Stomach (tissue), 9 donors: ENCODE results near the gene SCGB1C2. TPM values are rescaled to one million over a fixed set of nuclear protein-coding genes. Genes with fewer than 3 reads are reported as not detected.
"Not testable (repeated sequence)": the region's sequence is repeated elsewhere in the genome, so short reads cannot be mapped to it uniquely, and the experiment has no call there.

Source experiments
- DNase-seq, 2 donors: peaks; one replicate each; pipeline versions ENCODE4 v3.0.0 to v3.0.0-alpha.2; 2013 to 2019
- H3K27ac ChIP-seq, 5 donors: fragments of 200-600 bp in 4 of 5; sonication (generic) in 4 of 5; one replicate each; pipeline ENCODE4 v1.5.1; 2013 to 2019; ENCODE audit warnings: mild to moderate bottlenecking in 1 of 5, moderate library complexity in 1 of 5
- H3K27me3 ChIP-seq, 3 donors: fragments of 200-600 bp; sonication (generic); one replicate each; pipeline ENCODE4 v1.5.1; 2017 to 2019; ENCODE audit warnings: mixed run types in 1 of 3
- H3K36me3 ChIP-seq, 4 donors: fragments of 200-600 bp; sonication (generic); 1 replicate in 3 of 4; 2 replicates in 1 of 4; pipeline ENCODE4 v1.5.1; 2016 to 2019
- H3K4me1 ChIP-seq, 4 donors: fragments of 200-600 bp; sonication (generic); one replicate each; pipeline ENCODE4 v1.5.1; 2016 to 2019
- H3K4me3 ChIP-seq, 4 donors: fragments of 200-600 bp; sonication (generic) in 3 of 4; one replicate each; pipeline ENCODE4 v1.5.1; 2016 to 2019; ENCODE audit warnings: mild to moderate bottlenecking in 1 of 4
- H3K9me3 ChIP-seq, 4 donors: fragments of 200-600 bp; sonication (generic); one replicate each; pipeline ENCODE4 v1.5.1; 2016 to 2019
- EP300 ChIP-seq: sonication (generic); formaldehyde crosslinking; IDR thresholded peaks from one replicate; pipeline ENCODE4 v1.6.1; 2017; ENCODE audit warnings: antibody characterized with exemption
- POLR2A ChIP-seq, 4 donors: fragments of 450-650 bp; IDR thresholded peaks; one replicate each; pipeline ENCODE4 v1.6.1; 2016; ENCODE audit warnings: antibody characterized with exemption in 4 of 4, control low read depth in 2 of 4, mild to moderate bottlenecking in 1 of 4, moderate library complexity in 1 of 4
- POLR2AphosphoS5 ChIP-seq, 3 donors: sonication (generic); formaldehyde crosslinking; IDR thresholded peaks; one replicate each; pipeline ENCODE4 v1.6.1; 2016; ENCODE audit warnings: antibody characterized with exemption in 3 of 3
- WGBS, 5 donors: extraction: QIAGEN DNeasy Blood & Tissue Kit in 3 of 5; methylation state at CpG; one replicate each; pipeline versions ENCODE4 v1.1.5 to v1.1.7; 2013 to 2018; 5-methylcytosine and 5-hydroxymethylcytosine counted together
- intact Hi-C: fragments of 100-400 bp; cut with DNase I; formaldehyde crosslinking; loops from one replicate; pipeline ENCODE4 v1.15.1; 2023; ENCODE audit warnings: low total_unique reads
- polyA plus RNA-seq, 3 donors: library from polyadenylated mRNA; stranded (reverse); fragments of 200-250 nt; gene quantifications; one replicate each; pipeline ENCODE4 v1.2.3, GENCODE V29; 2013
- total RNA-seq, 5 donors: library from RNA; depleted of rRNA; stranded (reverse); fragments of >200 nt; gene quantifications; one replicate each; pipeline versions ENCODE4 v1.1.0 to v1.2.3, GENCODE V29; 2014 to 2016
- TF ChIP-seq, protein P1 (sequence below), 7 experiments: fragments of 450-650 bp in 4 of 7; fragments of 200-600 bp in 3 of 7; sonication (generic) in 3 of 7; IDR thresholded peaks; one replicate each; pipeline ENCODE4 v1.5.1; 2016 to 2019; ENCODE audit warnings: antibody characterized with exemption in 7 of 7, control low read depth in 2 of 7, mild to moderate bottlenecking in 1 of 7
- donor health status: healthy with polysubstance abuse.
- donor health status: Bipolar disorder and iron deficiency.
- donor health status: healthy.

The SCGB1C2 gene
- total and polyA plus RNA-seq, 8 donors, result not detected

DNA sequence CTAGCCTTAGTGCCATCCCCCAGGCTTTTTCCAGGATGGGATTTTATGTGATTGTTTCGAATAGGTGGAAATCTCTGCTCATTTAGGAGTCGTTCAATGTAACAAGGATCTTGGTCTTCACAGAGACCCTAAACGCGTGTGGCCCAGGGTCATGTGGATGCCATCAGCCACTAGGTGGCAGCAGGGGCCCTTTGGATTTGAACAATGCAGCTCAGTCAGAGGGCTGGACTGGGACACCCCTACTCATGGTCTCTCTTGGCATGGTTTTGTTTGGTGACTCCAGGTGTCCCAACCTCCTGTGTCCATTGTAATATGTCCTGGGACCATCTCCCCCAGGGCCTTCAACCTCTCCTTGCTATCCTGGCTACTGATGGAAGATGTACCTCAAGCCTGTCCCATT lies 838 bp upstream of the SCGB1C2 start:
- 0 to 5% (median 1%) methylated on average over 2 to 3 of the region's 4 CpGs; no CpG with 5 or more reads in 2 of the 5 donors for WGBS, 5 donors

DNA sequence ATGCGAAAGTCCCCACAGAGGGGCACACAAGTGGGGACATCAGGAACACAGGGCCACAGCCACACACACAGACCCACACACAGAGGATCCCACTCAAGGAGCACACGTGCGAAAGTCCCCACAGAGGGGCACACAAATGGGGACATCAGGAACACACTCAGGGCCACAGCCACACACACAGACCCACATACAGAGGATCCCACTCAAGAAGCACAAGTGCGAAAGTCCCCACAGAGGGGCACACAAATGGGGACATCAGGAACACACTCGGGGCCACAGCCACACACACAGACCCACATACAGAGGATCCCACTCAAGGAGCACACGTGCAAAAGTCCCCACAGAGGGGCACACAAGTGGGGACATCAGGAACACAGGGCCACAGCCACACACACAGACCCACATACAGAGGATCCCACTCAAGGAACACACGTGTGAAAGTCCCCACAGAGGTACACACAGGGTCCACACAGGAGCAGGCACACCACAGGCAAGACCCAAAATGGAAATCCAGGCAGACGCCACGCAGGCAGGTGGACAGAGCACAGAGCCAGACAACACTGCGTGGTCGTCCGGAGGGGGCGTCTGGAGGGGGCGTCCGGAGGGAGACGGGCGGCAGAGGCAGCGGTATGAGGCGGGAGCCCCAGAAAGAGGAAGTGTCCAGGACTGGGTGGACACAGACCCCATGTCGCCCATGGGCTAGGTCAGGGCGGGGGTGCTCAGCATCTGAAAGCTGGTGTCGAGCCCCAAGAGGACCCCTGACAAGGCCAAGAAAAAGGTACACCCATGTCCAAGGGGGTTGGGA lies 2.2 kb downstream of the SCGB1C2 start:
- DNase-seq, H3K4me3 ChIP-seq, H3K9me3 ChIP-seq, intact Hi-C loops, H3K27me3 ChIP-seq, H3K36me3 ChIP-seq, H3K27ac ChIP-seq: not testable (repeated sequence)
- peaks cover 0 to 12% (median 7%) of the 10 kb centered on the region in 4 donors for H3K4me1 ChIP-seq
- WGBS, 5 donors, result 39 to 81% (median 72%) methylated on average over 3 to 19 of the region's 22 CpGs

More for the DNA sequence above, 838 bp upstream of the SCGB1C2 start:
- H3K9me3 ChIP-seq, H3K27ac ChIP-seq, H3K4me3 ChIP-seq, H3K27me3 ChIP-seq, H3K36me3 ChIP-seq, H3K4me1 ChIP-seq, intact Hi-C loops: not testable (repeated sequence)
- TF ChIP-seq, protein P1, sequence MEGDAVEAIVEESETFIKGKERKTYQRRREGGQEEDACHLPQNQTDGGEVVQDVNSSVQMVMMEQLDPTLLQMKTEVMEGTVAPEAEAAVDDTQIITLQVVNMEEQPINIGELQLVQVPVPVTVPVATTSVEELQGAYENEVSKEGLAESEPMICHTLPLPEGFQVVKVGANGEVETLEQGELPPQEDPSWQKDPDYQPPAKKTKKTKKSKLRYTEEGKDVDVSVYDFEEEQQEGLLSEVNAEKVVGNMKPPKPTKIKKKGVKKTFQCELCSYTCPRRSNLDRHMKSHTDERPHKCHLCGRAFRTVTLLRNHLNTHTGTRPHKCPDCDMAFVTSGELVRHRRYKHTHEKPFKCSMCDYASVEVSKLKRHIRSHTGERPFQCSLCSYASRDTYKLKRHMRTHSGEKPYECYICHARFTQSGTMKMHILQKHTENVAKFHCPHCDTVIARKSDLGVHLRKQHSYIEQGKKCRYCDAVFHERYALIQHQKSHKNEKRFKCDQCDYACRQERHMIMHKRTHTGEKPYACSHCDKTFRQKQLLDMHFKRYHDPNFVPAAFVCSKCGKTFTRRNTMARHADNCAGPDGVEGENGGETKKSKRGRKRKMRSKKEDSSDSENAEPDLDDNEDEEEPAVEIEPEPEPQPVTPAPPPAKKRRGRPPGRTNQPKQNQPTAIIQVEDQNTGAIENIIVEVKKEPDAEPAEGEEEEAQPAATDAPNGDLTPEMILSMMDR (IDR thresholded peaks at IDR 0.05), result peak in 3 of 7 experiments; percentile 23 to 58 (median 50)
- DNase-seq, result peak in 1 of 2 donors; percentile 85

DNA sequence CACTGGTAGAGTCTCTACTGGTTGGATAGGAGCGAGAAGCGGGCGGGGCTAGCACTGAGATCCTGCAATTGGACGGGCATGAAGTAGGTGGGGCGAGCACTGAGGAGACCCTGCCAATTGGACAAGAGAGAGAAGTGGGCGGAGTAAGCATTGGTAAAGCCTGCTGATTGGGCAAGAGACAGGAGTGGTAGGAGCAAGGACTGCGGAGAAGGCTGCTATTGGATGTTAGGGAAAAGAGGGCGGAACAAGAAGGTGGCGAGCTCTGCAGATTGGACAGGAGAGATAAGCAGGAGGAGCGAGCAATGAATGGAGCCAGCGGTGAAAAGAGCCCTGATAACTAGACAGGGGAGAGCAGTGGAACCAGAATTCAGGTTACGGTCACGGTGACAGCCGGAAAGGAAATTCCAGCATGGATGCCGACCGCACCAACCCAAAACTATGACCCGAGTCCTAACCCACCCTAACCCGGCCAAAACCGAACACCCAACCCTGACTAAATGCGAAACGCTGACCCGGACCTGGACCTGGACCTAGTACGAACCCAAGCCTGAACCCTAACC lies 4.8 kb downstream of the SCGB1C2 start:
- 90 to 93% (median 92%) methylated on average over 23 of the region's 23 CpGs for WGBS, 5 donors
- Histone ChIP-seq H3K4me3 (no peak overlapping the region), H3K9me3 (no peaks in the 10 kb centered on the region), H3K27me3 (no peaks in the 10 kb centered on the region), H3K4me1 (peaks cover 0 to 12% (median 7%) of the 10 kb centered on the region in 4 donors), H3K36me3 (peaks cover 0 to 7% (median 0%) of the 10 kb centered on the region in 4 donors), H3K27ac (no peak overlapping the region)
- peak in 1 of 2 donors; percentile 25 for DNase-seq
- TF ChIP-seq, protein P1 (IDR thresholded peaks at IDR 0.05), result no peak
- TF ChIP-seq POLR2AphosphoS5 (IDR thresholded peaks at IDR 0.05), result no peak
- TF ChIP-seq POLR2A (IDR thresholded peaks at IDR 0.05), result no peak
- TF ChIP-seq EP300, result no peak
- intact Hi-C loops, result no loop called here

DNA sequence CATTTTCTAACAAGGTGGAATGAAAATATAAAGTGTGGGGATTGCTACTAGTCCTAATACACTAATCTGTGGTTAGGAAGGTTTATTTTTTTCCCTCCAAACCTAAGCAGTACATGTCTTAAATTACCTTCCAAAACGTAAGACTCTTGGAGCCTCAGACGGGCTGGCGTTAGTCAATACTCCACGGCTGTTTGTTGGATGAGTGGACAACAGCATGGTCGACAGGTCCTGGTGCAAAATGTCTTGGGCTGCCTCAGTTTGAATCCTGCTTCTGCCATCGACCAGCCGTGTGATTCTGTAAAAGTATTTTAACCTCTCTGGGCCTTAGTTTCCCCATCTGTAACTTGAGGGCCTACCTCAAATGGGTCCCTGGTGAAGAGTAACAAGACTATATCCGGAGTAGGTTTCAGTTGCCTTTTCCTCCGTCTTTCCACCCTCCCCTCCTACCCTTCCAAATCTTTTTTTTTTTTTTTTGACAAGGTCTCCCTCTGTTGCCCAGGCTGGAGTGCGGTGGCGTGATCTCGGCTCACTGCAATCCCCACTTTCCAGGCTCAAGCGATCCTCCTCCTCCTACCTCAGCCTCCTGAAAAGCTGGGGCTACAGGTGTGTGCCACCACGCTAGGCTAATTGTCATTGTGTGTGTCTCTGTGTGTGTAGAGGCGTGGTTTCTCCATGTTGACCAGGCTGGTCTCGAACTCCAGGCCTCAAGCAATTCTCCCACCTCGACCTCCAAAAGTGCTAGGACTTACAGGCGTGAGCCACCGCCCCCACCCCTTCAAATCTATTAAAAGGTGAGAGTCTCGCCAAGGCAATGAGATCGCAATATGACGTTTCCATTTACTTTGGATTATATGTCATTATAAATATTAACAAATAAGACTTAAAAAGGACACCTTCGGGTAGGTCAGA lies 5.8 kb downstream of the SCGB1C2 start:
- intact Hi-C loops, result no loop called here
- TF ChIP-seq EP300, result no peak
- no peak for TF ChIP-seq POLR2A (IDR thresholded peaks at IDR 0.05)
- TF ChIP-seq, protein P1 (IDR thresholded peaks at IDR 0.05), result no peak
- no peak for TF ChIP-seq POLR2AphosphoS5 (IDR thresholded peaks at IDR 0.05)
- Histone ChIP-seq H3K4me3 (no peak overlapping the region), H3K36me3 (peaks cover 0 to 17% (median 3%) of the 10 kb centered on the region in 4 donors), H3K27ac (no peak overlapping the region), H3K9me3 (no peaks in the 10 kb centered on the region), H3K27me3 (no peaks in the 10 kb centered on the region), H3K4me1 (peaks cover 0 to 12% (median 7%) of the 10 kb centered on the region in 4 donors)
- WGBS, 5 donors, result 73 to 76% (median 74%) methylated on average over 23 of the region's 23 CpGs
- DNase-seq, result no peak
